ENCODE results near the gene PRICKLE1.

Gene PRICKLE1

DNA sequence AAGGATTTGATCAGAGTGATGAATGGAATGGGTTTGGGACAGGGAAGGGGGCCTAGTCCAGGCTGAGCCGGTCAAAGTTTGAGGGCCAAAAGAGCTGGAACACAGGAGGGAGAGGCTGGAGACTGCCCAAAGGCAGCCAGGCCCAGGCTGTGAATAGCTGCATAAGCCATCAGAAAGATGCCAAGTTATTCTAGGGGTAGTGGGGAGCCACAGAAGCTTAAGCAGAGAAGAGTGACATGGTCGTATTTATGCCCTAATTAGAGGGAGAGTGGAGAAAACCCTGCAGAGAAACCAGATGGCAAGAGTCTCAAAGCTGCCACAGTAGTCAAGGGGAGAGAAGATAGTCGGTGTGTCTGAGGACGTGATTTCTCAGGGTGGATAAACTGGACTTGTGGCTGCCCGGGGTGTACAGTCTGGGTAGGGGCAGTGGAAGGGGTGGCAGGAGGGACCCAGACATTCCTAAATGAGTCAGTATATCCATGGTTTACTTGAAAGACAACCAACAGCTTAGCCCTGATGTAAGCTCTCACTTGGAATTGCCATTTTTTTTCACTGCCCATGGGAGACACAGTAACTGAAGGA is 99.2 kb downstream of the PRICKLE1 start:
- no peak for DNase-seq (ENCODE audit: low read depth)

DNA sequence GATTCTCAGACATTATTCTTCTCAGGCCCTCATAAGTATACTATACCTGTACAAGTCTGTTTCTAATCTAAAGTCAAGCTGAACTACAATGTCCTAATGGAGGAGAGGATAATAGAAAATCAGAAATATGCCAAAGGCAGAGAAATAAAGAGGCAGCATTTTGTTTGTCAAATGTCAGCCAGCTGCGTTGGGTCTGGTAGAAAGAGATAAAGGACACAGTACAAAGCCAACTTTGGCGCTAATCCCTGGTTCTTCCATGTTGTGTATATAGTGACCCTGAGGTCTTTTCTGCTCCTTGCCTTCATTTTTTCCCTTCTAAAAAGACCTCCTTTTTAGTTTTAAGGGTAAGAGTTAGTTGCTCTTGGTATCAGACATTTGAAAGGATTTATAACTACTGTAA is 103.1 kb downstream of the PRICKLE1 start:
- DNase-seq (ENCODE audit: low read depth), result no peak

DNA sequence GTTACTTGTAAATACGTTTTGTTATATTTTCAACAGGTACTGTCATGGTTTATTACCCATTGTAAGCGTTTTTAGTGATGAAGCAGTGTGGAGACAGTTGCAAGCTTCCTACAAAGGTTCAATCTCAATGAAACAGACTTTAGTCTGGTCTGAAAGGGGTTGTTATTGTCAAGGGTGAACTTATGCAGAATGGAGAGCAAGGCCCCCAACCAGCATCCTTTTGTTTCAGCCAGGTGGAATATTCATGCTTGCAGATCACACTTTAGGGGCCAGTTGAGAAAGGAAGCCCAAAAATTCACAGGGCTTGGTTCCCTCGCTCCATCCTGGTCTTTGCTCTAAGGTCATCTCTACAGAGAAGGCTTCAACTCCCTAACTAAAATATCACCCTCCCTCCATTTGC is 103.7 kb downstream of the PRICKLE1 start:
- DNase-seq (ENCODE audit: low read depth), result no peak

DNA sequence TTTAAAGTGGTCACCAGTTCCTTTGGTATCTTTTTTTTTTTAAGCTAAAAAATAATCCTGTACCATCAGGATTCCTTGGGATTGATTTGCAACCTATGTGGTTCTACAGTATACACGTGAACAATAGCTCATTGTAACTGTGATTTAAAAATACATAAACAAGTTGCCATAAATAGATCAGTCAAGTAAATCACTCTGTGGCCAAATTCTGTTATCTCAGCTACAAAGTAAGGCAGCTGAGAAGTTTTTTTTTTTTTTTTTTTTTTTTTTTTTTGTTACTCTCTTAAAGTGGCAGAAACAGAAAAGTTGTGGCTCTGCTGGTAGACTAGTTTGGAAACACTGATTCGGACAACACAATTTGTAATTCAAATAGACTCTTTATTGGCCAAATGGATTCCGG is 104.5 kb downstream of the PRICKLE1 start:
- no peak for DNase-seq (ENCODE audit: low read depth)

DNA sequence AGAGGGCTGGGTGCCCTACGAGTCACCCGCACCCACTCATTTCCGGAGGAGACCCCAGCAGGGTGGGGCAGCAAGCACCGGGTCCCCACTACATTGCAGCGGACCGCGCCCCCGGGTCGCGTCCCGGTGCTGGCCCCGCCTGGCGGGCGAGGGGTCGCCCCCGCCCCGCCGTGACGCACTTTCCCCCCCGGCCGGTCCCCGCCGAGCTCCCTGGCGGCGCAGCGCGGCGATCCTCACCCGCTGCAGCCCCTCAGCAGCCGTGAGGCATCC is 106.1 kb downstream of the PRICKLE1 start:
- DNase-seq (ENCODE audit: low read depth), result no peak

DNA sequence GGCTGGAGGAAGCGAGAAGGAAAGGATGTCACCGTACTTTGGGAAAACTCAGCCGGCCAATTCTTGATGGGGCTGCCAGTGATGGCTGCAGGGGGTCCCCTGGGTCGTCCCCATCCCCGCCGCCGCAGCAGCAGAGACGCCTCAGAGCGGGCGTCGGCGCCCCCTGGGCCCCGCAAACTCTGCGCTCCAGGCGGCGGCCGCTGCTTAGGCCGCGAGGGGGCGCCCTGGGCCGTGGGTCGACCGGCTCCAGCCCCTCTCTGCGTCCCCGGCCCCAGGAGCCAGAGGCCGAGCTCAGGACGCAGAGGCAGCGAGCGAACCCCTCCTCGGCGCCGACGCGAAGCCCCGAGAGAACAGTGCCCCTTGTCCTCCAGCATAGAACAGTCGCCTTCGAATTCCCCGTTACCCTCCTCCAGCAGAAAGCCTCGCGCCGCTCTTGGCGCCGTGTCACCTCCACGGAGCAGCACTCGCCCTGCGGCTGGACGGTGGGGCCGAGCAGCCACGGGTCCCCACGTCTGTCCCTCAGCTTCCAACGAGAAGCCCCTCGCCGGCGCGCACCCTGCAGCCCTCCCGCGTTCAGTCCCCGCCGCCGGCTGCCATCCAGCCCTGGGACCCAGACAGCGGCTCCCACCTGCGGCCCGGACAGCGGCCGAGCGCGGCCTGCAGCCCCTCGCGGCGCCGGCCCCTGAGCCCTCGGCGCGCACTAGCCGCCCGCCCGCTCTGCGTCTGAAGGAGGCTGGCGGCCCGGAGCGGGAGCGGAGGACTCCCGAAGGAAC is 106.6 kb downstream of the PRICKLE1 start:
- peak; percentile 31 for DNase-seq (ENCODE audit: low read depth)

DNA sequence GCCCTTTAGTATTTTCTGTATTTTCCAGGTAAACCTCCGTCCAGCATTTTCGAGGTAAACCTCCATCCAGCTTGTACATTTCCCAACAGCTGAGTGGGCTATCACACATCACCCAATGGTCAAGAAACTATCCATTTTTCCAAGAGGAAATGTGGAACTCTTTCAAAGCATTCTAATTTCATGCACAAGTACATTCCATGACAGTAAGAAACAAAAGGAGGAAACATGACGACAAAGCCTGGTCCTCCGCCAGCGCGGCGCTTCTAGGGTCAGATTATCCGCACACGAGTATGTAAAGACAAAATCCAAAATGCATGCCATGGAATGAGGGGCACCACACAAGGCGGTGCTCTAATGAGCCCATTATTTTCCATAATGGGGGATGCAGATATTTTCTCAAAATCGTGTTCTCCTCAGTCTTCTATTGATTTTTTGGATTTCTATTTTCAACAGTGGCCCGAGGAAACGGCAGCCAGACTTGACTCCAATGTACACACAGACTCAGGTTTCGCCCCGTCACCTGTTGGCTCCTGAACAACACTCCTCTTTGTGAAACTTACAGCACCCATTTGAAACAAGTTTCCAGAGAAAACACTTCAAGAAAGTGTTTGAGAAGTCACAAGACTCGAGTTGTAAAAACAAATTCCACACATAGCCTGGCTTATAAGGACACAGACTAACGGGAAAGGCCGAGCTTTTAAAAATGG is 107.4 kb downstream of the PRICKLE1 start:
- no peak for DNase-seq (ENCODE audit: low read depth)

DNA sequence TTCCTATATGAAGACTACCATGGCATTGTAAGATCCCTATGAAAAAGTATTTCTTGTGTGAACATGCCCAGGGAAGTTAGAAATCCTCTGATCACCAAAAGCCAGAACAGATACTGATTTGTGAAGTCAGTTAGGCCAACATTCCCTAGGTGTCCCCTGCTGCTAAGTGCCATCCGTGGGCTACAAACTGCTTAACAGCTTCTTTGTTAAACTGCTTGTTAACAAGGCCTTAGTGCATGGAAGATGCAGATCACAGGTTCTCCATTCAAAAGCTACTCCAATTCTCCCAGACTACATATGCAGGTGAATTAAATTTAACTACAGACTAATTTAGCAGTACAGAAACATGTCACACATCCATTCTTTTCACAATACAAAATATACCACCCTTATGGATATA is 108.2 kb downstream of the PRICKLE1 start:
- no peak for DNase-seq (ENCODE audit: low read depth)

DNA sequence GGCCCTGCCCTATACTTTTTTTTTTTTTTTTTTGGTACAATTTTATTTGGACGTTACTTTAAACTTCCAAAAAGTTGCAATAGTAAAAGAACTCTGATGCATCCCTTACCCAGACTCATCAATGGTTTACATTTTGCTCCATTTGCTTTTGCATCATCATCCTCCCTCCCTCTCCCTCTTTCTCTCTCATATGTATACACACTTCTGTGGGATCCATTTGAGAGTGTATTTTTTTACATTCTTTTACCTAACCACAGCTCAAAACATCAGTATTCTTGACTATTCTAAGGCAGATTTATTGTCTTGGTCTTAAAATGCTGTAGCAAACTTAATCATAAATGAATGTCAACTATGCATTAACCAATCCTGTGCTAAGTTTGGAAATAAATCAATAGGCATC is 111.6 kb downstream of the PRICKLE1 start:
- DNase-seq (ENCODE audit: low read depth), result no peak

DNA sequence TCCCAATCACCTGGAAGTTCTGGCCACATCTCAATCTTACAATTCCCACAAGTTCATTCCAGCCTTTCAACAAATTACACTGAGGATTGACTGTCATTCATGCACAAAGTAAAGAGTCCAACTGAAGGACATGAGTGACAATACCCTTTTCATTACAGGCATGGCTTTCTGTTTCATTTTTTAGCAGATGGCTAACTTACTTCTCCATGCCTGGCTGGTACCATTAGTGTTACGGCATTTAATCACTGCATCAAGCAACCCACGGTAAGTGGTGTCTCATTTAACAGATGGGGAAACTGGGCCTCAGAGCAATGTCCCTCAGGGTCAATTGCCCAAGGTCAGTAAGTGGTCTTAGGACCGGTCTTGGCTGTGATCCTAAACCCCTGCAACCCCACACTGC is 114.4 kb downstream of the PRICKLE1 start:
- no peak for DNase-seq (ENCODE audit: low read depth)

DNA sequence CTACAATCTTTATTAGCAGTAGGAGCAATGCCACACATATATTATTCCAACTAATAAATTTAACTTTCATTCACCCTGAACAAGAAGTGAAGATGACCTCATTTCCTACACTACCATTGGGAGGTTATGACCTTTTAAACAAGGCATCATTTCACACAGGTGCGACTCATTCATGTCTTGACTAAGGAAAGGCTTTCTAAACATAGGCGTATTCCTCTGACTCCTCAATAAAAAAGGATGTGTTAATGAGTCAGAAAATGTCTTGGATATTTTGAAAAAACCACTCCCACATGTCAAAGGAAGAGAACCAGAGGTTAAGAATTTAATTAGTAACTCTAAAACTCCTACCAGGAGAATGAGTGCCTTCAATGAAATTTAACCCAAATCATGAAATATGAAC is 115.2 kb downstream of the PRICKLE1 start:
- DNase-seq (ENCODE audit: low read depth), result peak; percentile 33

DNA sequence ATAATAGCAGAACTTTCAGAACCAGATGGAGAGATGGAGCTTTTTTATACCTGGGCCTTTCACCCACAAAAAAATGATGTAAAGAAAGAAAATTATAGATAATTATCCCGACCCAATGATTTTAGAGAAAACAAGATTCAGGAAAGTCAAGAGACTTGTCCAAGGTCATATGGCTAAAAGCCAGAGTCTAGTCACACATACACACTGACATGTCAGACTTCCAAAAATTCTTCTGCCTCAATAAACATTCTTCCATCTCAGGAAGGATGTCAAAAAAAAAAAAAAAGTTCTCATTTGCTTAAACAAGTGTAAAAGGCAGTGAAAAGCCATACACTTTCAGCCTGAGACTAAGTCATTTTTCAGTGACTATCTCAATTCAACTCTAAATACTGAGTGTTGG is 116.0 kb downstream of the PRICKLE1 start:
- no peak for DNase-seq (ENCODE audit: low read depth)

DNA sequence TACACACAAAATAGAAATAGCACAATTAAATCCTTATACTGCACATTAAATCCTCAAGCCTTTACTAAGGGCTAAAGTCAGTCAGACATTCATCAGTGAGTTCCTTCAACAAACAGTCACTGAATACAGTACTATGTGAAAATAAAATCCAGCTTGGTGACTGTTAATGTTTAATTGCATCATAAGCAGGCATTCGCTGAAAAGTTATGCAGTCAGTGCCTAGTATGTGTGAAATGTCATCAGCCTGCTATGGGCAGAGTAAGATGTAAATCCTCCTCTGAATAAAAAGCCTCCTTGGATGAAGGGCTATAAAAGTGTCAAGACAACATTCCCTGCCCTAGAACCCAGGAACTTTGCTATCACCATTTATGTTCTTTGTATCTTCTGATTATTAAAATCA is 116.4 kb downstream of the PRICKLE1 start:
- DNase-seq (ENCODE audit: low read depth), result no peak

DNA sequence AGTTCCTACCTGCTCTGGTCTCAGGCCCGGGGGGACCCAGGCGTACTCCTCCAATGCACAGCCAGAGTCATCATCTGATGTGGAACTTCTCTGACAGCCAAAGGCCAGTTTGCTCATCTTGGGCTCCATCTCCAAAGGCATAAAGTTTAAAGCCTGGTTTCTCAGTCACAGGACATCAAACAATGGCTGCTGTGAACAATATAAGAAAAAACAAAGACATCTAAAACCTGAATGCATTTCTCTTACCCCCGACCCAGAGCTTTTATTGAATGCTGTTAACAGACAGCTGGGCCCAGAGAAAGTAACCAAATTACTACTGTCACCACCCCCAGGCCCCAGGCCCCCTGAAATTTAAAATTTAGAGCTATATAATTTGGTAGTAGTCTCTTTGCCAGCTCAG is 117.2 kb downstream of the PRICKLE1 start:
- DNase-seq (ENCODE audit: low read depth), result no peak

DNA sequence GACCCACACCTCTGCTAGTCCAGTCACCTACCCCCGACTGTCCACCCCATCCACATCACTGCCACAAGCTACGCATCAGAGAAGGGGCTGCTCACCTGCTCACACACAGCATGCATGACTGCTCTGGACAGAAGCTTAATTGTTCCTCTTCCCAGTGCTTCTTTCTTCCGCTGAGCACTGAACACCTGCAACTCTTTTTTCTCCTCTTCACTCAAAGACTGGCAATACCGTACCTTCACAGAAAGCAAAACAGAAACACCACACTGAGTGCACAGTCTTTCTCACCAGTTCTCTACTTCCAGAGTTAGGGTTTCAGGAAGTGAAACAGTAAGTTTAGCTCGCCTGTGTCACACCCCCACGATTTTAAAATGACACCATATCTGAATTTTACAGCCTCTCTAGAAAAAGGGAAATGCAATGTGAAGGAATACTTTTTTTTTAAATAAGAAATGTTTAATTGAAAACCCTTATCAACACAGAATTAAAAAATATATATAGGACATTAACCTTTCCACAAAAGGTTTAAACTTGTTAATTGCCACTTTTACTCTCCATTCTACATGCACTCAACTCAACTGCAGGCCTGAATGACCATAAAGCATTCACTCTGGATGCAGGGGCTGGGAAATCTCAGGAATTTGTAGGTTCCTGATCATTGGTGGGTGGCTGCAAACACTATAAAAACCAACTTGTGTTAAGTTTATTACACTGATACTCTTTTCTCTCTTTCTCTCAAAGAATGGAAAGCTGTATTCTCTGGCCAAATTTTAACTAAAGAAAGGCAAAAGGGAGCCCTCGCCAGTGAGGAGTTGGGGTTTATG is 120.0 kb downstream of the PRICKLE1 start:
- no peak for DNase-seq (ENCODE audit: low read depth)

DNA sequence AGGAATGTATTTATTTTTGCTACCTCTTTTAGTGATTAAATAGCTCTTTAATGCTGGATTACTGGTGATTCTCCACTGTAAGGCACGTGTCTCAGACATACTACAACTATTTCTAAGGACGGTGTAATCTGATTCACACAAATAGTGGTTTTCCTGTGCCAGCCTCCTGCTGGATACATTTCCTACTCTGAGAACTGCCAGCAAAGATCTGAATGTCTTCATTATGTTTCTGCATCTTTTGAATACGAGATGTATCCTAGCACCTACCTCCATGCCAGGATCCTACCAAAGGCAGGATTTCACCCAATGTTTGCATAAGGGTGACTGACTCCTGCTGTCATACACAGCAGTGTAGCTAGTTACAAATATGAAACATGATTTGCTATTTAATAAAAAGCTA is 120.6 kb downstream of the PRICKLE1 start:
- DNase-seq (ENCODE audit: low read depth), result no peak

DNA sequence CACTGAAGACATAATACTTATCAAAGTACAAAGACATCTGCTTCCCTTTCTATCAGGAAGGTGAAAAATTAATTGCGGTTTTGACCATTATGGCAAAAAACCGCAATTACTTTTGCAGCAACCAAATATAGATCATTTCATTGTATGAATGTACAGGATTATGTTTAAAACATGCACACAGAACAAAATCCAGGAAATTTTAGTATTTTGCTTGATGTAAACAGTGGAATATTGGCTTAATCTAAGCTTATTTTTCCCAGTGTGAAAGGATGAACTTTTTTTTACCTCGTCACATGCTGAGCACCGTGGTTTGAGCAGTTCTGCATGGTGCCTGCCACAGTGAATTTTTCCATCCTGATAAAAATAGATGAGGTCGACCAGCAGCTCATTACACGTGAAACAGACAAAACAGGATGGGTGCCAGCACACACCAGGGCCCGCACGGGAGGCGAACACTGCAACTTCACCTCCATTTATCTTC is 121.2 kb downstream of the PRICKLE1 start:
- DNase-seq (ENCODE audit: low read depth), result no peak

DNA sequence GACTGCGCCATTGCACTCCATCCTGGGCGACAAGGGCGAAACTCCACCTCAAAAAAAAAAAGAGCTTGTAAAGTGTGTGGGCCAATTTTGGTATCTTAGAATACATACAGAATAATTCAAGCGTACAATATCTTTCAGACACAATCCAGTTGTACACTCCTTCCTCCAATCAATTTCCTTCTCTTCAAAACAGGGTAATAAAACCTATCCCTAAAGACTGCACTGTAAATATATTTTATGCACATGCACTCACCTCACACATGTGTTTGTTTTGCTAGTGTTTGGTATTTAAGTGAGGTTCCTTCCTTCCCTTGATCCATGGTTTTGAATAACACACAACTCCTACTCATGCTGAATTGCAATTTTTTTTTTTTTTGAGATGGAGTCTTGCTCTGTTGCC is 125.9 kb downstream of the PRICKLE1 start:
- DNase-seq (ENCODE audit: low read depth), result no peak

DNA sequence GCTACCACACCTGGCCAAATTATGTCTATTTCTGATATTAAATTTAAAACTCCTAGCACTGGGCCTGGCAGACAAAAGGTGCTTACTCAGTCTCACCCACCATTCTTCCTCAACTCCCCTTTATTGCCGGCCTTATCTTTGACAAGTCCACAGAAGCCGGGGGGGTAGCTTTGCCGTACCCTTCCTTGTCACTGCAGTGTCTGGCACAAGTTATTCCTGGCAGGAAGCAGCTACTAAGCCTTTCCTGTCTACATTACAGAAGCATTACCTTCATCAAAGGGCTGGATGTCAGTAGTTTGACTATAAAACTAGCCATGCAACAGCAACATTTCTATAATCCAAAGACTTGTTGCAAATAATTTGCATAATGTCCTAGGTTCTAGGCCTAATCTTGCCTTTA is 127.1 kb downstream of the PRICKLE1 start:
- no peak for DNase-seq (ENCODE audit: low read depth)

DNA sequence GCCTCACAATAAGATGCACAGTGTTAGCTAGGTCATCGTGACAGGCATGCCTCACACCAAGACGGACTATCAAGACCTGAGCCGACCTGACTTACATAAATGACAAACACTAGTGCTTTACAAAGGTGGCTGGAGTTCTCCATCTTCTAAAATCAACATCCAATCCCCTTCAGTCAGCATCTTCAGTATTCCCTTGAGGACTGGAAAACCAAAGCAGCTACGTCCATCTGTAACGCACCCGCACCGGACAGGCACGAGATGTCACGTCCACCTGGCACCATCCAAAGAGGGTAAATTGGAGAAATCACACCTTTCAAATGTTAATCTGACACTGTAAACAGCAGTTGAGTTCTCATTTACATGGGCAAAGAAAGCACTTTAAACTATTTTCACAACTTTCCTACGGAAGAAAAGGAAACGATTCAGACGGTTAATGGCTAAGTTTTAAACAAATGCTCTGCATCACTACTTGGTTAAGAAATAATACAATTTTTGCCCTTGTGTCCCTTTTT is 130.2 kb downstream of the PRICKLE1 start:
- no peak for DNase-seq (ENCODE audit: low read depth)

DNA sequence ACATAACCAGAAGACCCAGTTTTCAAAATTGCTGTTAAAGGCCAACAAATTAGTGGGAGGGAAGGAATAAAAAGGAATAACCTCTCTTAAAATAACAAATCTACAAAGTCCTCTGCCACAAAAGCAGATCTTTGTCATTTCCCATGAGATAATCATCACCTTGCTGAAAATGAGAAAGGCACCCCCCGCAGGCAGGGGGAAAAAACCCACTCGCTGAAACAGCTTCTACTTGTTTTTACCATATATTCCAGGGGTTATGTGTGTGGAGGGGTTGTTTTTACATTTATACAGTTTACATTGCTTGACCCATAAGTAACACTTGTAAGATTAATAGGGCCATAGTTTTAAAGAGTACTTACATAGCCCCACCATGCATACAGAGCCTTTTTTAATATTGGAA is 131.0 kb downstream of the PRICKLE1 start:
- DNase-seq (ENCODE audit: low read depth), result no peak

DNA sequence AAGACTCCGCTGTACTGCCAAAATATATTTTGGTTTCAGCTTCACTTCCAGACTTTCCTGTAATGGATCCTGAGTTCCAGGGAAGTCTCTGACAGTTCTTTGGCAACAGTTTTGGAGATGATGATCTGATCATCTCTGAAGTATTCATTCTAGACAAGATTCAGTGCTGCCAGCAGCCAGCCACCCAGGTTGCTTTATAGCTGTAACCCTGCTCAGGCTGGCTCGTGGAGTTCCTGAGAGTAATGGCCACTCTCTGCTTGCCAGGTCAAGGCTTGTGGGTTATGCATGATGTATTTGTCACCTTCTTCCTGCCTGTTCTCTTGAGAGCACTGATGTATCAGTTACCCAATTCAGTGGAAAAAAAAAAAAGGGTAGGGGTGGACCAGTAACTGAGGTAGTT is 139.3 kb downstream of the PRICKLE1 start:
- DNase-seq (ENCODE audit: low read depth), result no peak

DNA sequence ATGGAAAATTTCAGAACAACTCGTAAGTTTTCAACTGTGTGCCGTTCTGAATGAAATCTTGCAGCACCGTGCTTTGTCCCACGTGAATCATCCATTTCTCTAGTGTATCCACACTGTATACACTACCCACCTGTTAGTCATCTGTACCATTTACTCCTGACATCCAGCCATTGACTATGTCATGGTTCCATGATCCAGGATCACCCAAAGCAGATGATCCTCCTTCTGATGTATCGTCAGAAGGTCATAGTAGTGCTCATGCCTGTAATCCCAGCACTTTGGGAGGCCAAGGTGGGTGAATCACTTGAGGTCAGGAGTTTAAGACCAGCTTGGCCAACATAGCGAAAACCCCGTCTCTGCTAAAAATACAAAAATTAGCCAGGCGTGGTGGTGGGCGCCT is 140.7 kb downstream of the PRICKLE1 start:
- DNase-seq (ENCODE audit: low read depth), result no peak
